SK-N-SH (cell line): ENCODE data around the gene IQSEC1. TPM values are rescaled to one million over a fixed set of nuclear protein-coding genes. Genes with fewer than 3 reads are reported as not detected.

Experiments
- CTCF ChIA-PET: fragments of 300-600, 350-600 bp; formaldehyde crosslinking; extraction: SDS; loops from one replicate; lab custom pipeline; 2021; lab: Yijun Ruan, JAX
- POLR2A ChIA-PET: fragments of 350-600 bp; sonication (Branson Sonifier 250); formaldehyde crosslinking; extraction: SDS; loops from one replicate; lab custom pipeline; 2020; ENCODE audit warnings: antibody characterized with exemption, inconsistent platforms; lab: Yijun Ruan, JAX
- DNase-seq: peaks from one replicate; pipeline ENCODE4 v3.0.0; 2012
- H2AFZ ChIP-seq: fragments of 200-600 bp; sonication (generic); 2 replicates; pipeline ENCODE4 v1.8.1; 2016; ENCODE audit warnings: antibody characterized with exemption, mild to moderate bottlenecking, low read depth
- H3F3A ChIP-seq: fragments of 200-600 bp; sonication (generic); replicated peaks from 2 replicates; pipeline ENCODE3; 2016; ENCODE audit warnings: antibody characterized with exemption, mild to moderate bottlenecking; ENCODE audit not compliant: insufficient read depth
- H3K27ac ChIP-seq, 2 experiments: fragments of 200-500 bp in 1 of 2; fragments of 200-600 bp in 1 of 2; sonication (Bioruptor generic) in 1 of 2; sonication (generic), shearing (Covaris generic) in 1 of 2; 2 replicates each; pipeline versions ENCODE4 v1.5.1 to v1.6.1; 2014 to 2016; ENCODE audit warnings: low read depth in 2 of 2, inconsistent platforms in 1 of 2, low read length in 1 of 2, mild to moderate bottlenecking in 1 of 2, mixed read lengths in 1 of 2
- H3K27me3 ChIP-seq: fragments of 200-600 bp; sonication (generic), shearing (Covaris generic); 2 replicates; pipeline ENCODE4 v1.6.1; 2016; ENCODE audit warnings: mixed run types; ENCODE audit not compliant: insufficient read depth
- H3K36me3 ChIP-seq, 2 experiments: fragments of 200-500 bp in 1 of 2; fragments of 200-600 bp in 1 of 2; sonication (Bioruptor generic) in 1 of 2; sonication (generic) in 1 of 2; replicated peaks in 1 of 2; 2 replicates each; pipeline versions ENCODE3 to v1.5.1; 2014 to 2016; ENCODE audit warnings: low read length in 1 of 2, mild to moderate bottlenecking in 1 of 2; ENCODE audit not compliant: insufficient read depth in 2 of 2, control insufficient read depth in 1 of 2
- H3K4me1 ChIP-seq, 2 experiments: fragments of 200-500 bp in 1 of 2; fragments of 200-600 bp in 1 of 2; sonication (Bioruptor generic) in 1 of 2; sonication (generic), shearing (Covaris generic) in 1 of 2; 2 replicates each; pipeline versions ENCODE4 v1.5.1 to v1.6.1; 2014 to 2016; ENCODE audit warnings: low read depth in 1 of 2, low read length in 1 of 2, mixed run types in 1 of 2; ENCODE audit not compliant: insufficient read depth in 2 of 2, control insufficient read depth in 1 of 2
- H3K4me2 ChIP-seq: fragments of 200-600 bp; sonication (generic), shearing (Covaris generic); 2 replicates; pipeline ENCODE4 v1.6.1; 2017; ENCODE audit warnings: mixed run types
- H3K4me3 ChIP-seq, 2 experiments: fragments of 200-500 bp in 1 of 2; fragments of 200-600 bp in 1 of 2; sonication (Bioruptor generic) in 1 of 2; sonication (generic), shearing (Covaris generic) in 1 of 2; 2 replicates each; pipeline versions ENCODE4 v1.5.1 to v1.8.1; 2014 to 2016; ENCODE audit warnings: low read depth in 2 of 2, inconsistent platforms in 1 of 2, low read length in 1 of 2, mild to moderate bottlenecking in 1 of 2, mixed read lengths in 1 of 2, moderate library complexity in 1 of 2
- H3K79me2 ChIP-seq: fragments of 200-600 bp; sonication (generic); 2 replicates; pipeline ENCODE4 v1.8.1; 2017; ENCODE audit warnings: mild to moderate bottlenecking; ENCODE audit not compliant: insufficient read depth
- H3K9ac ChIP-seq: fragments of 200-600 bp; sonication (generic); 2 replicates; pipeline ENCODE4 v1.6.1; 2017; ENCODE audit warnings: mixed run types
- H3K9me2 ChIP-seq: fragments of 200-600 bp; sonication (generic); 2 replicates; pipeline ENCODE4 v1.6.1; 2017; ENCODE audit warnings: mixed run types
- H3K9me3 ChIP-seq: fragments of 200-600 bp; sonication (generic); 2 replicates; pipeline ENCODE4 v1.6.1; 2017; ENCODE audit warnings: mixed run types, mild to moderate bottlenecking, moderate library complexity
- H4K20me1 ChIP-seq: fragments of 200-600 bp; sonication (generic); 2 replicates; pipeline ENCODE4 v1.6.1; 2017; ENCODE audit warnings: mild to moderate bottlenecking, mixed run types; ENCODE audit not compliant: insufficient read depth
- CTCF ChIP-seq: fragments of 200-600 bp; sonication (generic); IDR thresholded peaks from 2 replicates; pipeline ENCODE4 v1.6.1; 2017; ENCODE audit warnings: antibody characterized with exemption, mild to moderate bottlenecking, moderate library complexity
- ELF1 ChIP-seq: IDR thresholded peaks from 2 replicates; pipeline ENCODE4 v1.4.0; 2012
- FOSL2 ChIP-seq: IDR thresholded peaks from 2 replicates; pipeline ENCODE4 v1.4.0; 2012; ENCODE audit warnings: low read depth, mild to moderate bottlenecking, moderate library complexity, borderline replicate concordance
- GABPA ChIP-seq: IDR thresholded peaks from 2 replicates; pipeline ENCODE4 v1.4.0; 2012; ENCODE audit warnings: low read depth, mild to moderate bottlenecking
- MEF2A ChIP-seq: IDR thresholded peaks from 2 replicates; pipeline ENCODE4 v1.4.0; 2012; ENCODE audit warnings: low read depth, borderline replicate concordance
- POLR2AphosphoS5 ChIP-seq: IDR thresholded peaks from 2 replicates; pipeline ENCODE4 v1.6.1; 2012; ENCODE audit warnings: low read depth, low read length
- RCOR1 ChIP-seq: fragments of 150-350 bp; IDR thresholded peaks from 2 replicates; pipeline ENCODE4 v1.6.1; 2017; ENCODE audit warnings: antibody characterized with exemption, low read length
- RFX5 ChIP-seq: IDR thresholded peaks from 2 replicates; pipeline ENCODE4 v1.6.1; 2012; ENCODE audit warnings: mild to moderate bottlenecking, improper control_type of control experiment, low read length
- SMC3 ChIP-seq: IDR thresholded peaks from 2 replicates; pipeline ENCODE4 v1.6.1; 2012; ENCODE audit warnings: low read depth, low read length, improper control_type of control experiment
- TAF1 ChIP-seq: IDR thresholded peaks from 2 replicates; pipeline ENCODE4 v1.6.1; 2012; ENCODE audit warnings: low read depth, mild to moderate bottlenecking, low read length, moderate library complexity, borderline replicate concordance
- YY1 ChIP-seq: IDR thresholded peaks from 2 replicates; pipeline ENCODE4 v1.4.0; 2012; ENCODE audit warnings: low read depth, mild to moderate bottlenecking
- WGBS: methylation state at CpG from one replicate; pipeline ENCODE4 v1.1.6; 2017; ENCODE audit warnings: low lambda C conversion rate; 5-methylcytosine and 5-hydroxymethylcytosine counted together
- polyA plus RNA-seq, 3 experiments: library from polyadenylated mRNA; depleted of rRNA; stranded (reverse); fragments of >200 nt; gene quantifications; 2 replicates each; pipeline ENCODE4 v1.2.3, GENCODE V29; 2012
- TF ChIP-seq, protein P1 (sequence below): IDR thresholded peaks from 2 replicates; pipeline ENCODE4 v1.4.0; 2012; ENCODE audit warnings: low read depth, borderline replicate concordance
- TF ChIP-seq, protein P2 (sequence below): fragments of 150-350 bp; IDR thresholded peaks from 2 replicates; pipeline ENCODE4 v1.6.1; 2016; ENCODE audit warnings: mild to moderate bottlenecking, low read depth, low read length

The IQSEC1 gene
- polyA plus RNA-seq, 1 of the 3 experiments (the other 2 are of a cell fraction): 6.2 TPM

DNA sequence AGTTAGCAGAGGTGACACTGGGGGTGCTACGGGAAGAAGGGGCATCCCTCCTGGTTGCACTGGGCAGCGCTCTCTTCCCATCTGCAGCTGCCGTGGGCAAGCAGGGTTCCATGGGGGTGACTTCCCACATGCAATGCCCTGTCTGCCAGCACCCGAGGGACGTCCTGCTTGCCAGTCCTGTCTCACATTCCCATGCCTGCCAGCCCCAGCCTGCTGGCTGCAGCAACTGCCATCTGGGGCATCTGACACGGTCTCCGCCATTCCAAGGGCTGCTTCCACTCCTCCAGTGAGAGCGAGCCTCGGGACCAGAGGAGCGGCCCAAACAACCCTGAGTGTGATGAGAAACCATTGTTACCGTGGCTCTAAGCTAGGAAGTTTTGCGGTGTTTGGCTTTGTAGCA lies 186.5 kb downstream of the IQSEC1 start:
- no peak overlapping the region for H3K4me3 ChIP-seq
- 74% methylated on average over 12 of the region's 12 CpGs for WGBS
- DNase-seq: no peak
- ChIA-PET POLR2A (no interaction called here), CTCF (interaction anchor here (1.0 to 4.3 kb wide), 5 partner anchors 9 to 97 kb away, joined by 3 to 26 read pairs (median 7); partner anchors contain the start of gene RPL32)
- H3K36me3 ChIP-seq: no peaks in the 10 kb centered on the region
- H3K9me3 ChIP-seq: no peaks in the 10 kb centered on the region
- H3K4me2 ChIP-seq: no peak overlapping the region
- no peaks in the 10 kb centered on the region for H4K20me1 ChIP-seq
- peaks cover 0 to 2% of the 10 kb centered on the region in 2 experiments; a peak in 1 of 4 replicates for H3K4me1 ChIP-seq
- H3K79me2 ChIP-seq: no peaks in the 10 kb centered on the region
- H3F3A ChIP-seq: no peaks in the 10 kb centered on the region
- no peak overlapping the region for H3K27ac ChIP-seq
- no peak for TF ChIP-seq ELF1
- TF ChIP-seq RFX5: no peak
- no peak for TF ChIP-seq SMC3
- no peak for TF ChIP-seq CTCF
- TF ChIP-seq, protein P1, sequence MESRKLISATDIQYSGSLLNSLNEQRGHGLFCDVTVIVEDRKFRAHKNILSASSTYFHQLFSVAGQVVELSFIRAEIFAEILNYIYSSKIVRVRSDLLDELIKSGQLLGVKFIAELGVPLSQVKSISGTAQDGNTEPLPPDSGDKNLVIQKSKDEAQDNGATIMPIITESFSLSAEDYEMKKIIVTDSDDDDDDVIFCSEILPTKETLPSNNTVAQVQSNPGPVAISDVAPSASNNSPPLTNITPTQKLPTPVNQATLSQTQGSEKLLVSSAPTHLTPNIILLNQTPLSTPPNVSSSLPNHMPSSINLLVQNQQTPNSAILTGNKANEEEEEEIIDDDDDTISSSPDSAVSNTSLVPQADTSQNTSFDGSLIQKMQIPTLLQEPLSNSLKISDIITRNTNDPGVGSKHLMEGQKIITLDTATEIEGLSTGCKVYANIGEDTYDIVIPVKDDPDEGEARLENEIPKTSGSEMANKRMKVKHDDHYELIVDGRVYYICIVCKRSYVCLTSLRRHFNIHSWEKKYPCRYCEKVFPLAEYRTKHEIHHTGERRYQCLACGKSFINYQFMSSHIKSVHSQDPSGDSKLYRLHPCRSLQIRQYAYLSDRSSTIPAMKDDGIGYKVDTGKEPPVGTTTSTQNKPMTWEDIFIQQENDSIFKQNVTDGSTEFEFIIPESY: no peak
- no peak for TF ChIP-seq FOSL2
- TF ChIP-seq TAF1: no peak
- no peak for TF ChIP-seq YY1
- TF ChIP-seq POLR2AphosphoS5: no peak
- TF ChIP-seq, protein P2, sequence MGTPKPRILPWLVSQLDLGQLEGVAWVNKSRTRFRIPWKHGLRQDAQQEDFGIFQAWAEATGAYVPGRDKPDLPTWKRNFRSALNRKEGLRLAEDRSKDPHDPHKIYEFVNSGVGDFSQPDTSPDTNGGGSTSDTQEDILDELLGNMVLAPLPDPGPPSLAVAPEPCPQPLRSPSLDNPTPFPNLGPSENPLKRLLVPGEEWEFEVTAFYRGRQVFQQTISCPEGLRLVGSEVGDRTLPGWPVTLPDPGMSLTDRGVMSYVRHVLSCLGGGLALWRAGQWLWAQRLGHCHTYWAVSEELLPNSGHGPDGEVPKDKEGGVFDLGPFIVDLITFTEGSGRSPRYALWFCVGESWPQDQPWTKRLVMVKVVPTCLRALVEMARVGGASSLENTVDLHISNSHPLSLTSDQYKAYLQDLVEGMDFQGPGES: no peak
- TF ChIP-seq GABPA: no peak
- no peak for TF ChIP-seq RCOR1
- no peak for TF ChIP-seq MEF2A
- H3K9ac ChIP-seq: no peak overlapping the region
- no peaks in the 10 kb centered on the region for H3K9me2 ChIP-seq
- peaks cover 5% of the 10 kb centered on the region; the same call in 1 of the 2 replicates for H3K27me3 ChIP-seq
- no peak overlapping the region for H2AFZ ChIP-seq
